GM21737 (cell line): ENCODE data around the gene CLEC7A.

Source experiments
- ATAC-seq: cut with Tn5 transposase; IDR thresholded peaks from one replicate; pipeline ENCODE4 v1.9.1; 2021; ENCODE audit warnings: mild to moderate bottlenecking, moderate library complexity; ENCODE audit not compliant: unreplicated experiment

CLEC7A gene

GRCh38 chr12:10130042-10130441, at the start of gene CLEC7A:
TSS of gene CLEC7A (minus strand) at chr12:10130199. CDS start at chr12:10130082, 117 bp downstream.
- no peak for ATAC-seq

- ATAC-seq = no peak
Observed at GRCh38 chr12:10179776-10180181, 49.8 kb upstream of the CLEC7A start.

- no peak for ATAC-seq
Observed at GRCh38 chr12:10178821-10179220, 48.8 kb upstream of the CLEC7A start, which contains the start of gene TMEM52B. TSS of gene TMEM52B (plus strand) at chr12:10179032. CDS start at chr12:10179575, 543 bp downstream.

GRCh38 chr12:10175846-10176636, 46.0 kb upstream of the CLEC7A start:
- no peak for ATAC-seq

GRCh38 chr12:10174986-10175614, 45.1 kb upstream of the CLEC7A start:
- ATAC-seq = no peak

- ATAC-seq = no peak
Observed at GRCh38 chr12:10171973-10172728, 42.2 kb upstream of the CLEC7A start, which contains the start of gene OLR1. TSS of gene OLR1 (minus strand) at chr12:10172132. CDS start at chr12:10172077, 55 bp downstream.

GRCh38 chr12:10170216-10170615, 40.2 kb upstream of the CLEC7A start:
- ATAC-seq = no peak

GRCh38 chr12:10169104-10169503, 39.1 kb upstream of the CLEC7A start:
- no peak for ATAC-seq

- ATAC-seq = no peak
Observed at GRCh38 chr12:10167599-10167998, 37.6 kb upstream of the CLEC7A start.

- ATAC-seq = no peak
Observed at GRCh38 chr12:10165421-10165820, 35.4 kb upstream of the CLEC7A start.

GRCh38 chr12:10163084-10163483, 33.1 kb upstream of the CLEC7A start:
- ATAC-seq = no peak

- ATAC-seq = no peak
Observed at GRCh38 chr12:10160617-10161385, 30.8 kb upstream of the CLEC7A start.

- no peak for ATAC-seq
Observed at GRCh38 chr12:10159280-10159679, 29.3 kb upstream of the CLEC7A start.

GRCh38 chr12:10158406-10158805, 28.4 kb upstream of the CLEC7A start:
- no peak for ATAC-seq

- ATAC-seq = no peak
Observed at GRCh38 chr12:10155966-10156365, 26.0 kb upstream of the CLEC7A start.

GRCh38 chr12:10154145-10154496, 24.1 kb upstream of the CLEC7A start:
- no peak for ATAC-seq

GRCh38 chr12:10153271-10154144, 23.5 kb upstream of the CLEC7A start:
- ATAC-seq = no peak

GRCh38 chr12:10151621-10152020, 21.6 kb upstream of the CLEC7A start:
- no peak for ATAC-seq

- no peak for ATAC-seq
Observed at GRCh38 chr12:10147714-10148403, 17.9 kb upstream of the CLEC7A start.
